SK-N-SH treated with all-trans-retinoic acid at 6 μM for 48 hours (cell line): ENCODE measurements around the gene PCMTD2.

Source experiments
- PPARA ChIP-seq: fragments of 250-450 bp; sonication (Bioruptor Pico); IDR thresholded peaks from 2 replicates; pipeline ENCODE4 v1.5.0; 2020; ENCODE audit warnings: mild to moderate bottlenecking, borderline replicate concordance
- TCF4 ChIP-seq: fragments of 250-450 bp; sonication (Bioruptor Pico); IDR thresholded peaks from 2 replicates; pipeline ENCODE4 v1.8.0; 2021; ENCODE audit warnings: mild to moderate bottlenecking, moderate library complexity, borderline replicate concordance
- ZFP3 ChIP-seq: fragments of 250-450 bp; sonication (Bioruptor Pico); IDR thresholded peaks from 2 replicates; pipeline ENCODE4 v1.5.0; 2020; ENCODE audit warnings: mild to moderate bottlenecking, moderate library complexity

- TF ChIP-seq ZFP3 (CRISPR knock-in tag) (no peak), PPARA (CRISPR knock-in tag) (no peak), TCF4 (CRISPR knock-in tag) (no peak)
Observed at GRCh38 chr20:64238851-64239387, 16.6 kb upstream of the PCMTD2 start.
